K562 (cell line): Measurements from ENCODE around the gene PABPC1L. TPM values are rescaled to one million over a fixed set of nuclear protein-coding genes. Genes with fewer than 3 reads are reported as not detected.

Experiments
- BCLAF1 ChIP-seq, 2 experiments: fragments of 450-650 bp in 1 of 2; IDR thresholded peaks; 2 replicates each; pipeline ENCODE4 v1.6.1; 2011 to 2017; ENCODE audit warnings: low read depth in 2 of 2, antibody characterized with exemption in 1 of 2, borderline replicate concordance in 1 of 2, low read length in 1 of 2, mild to moderate bottlenecking in 1 of 2, mixed read lengths in 1 of 2; ENCODE audit not compliant: control insufficient read depth in 1 of 2
- CBFA2T3 ChIP-seq: fragments of 450-650 bp; IDR thresholded peaks from 2 replicates; pipeline ENCODE4 v1.6.1; 2017
- CTBP1 ChIP-seq: fragments of 450-650 bp; IDR thresholded peaks from 2 replicates; pipeline ENCODE4 v1.6.1; 2016; ENCODE audit warnings: borderline replicate concordance
- E2F3 ChIP-seq: fragments of 250-450 bp; sonication (Bioruptor Pico); IDR thresholded peaks from 2 replicates; pipeline ENCODE4 v1.4.0; 2020; ENCODE audit warnings: mild to moderate bottlenecking
- FOXA3 ChIP-seq, 2 experiments: fragments of 450-650 bp in 1 of 2; sonication (generic) in 1 of 2; formaldehyde crosslinking; IDR thresholded peaks in 1 of 2; conservative IDR thresholded peaks in 1 of 2; 2 replicates each; pipeline versions ENCODE4 v1.4.0 to v1.8.0; 2020 to 2022; ENCODE audit warnings: mild to moderate bottlenecking in 2 of 2, missing genetic modification reagents in 1 of 2
- IRF2 ChIP-seq: sonication (generic); formaldehyde crosslinking; IDR thresholded peaks from 2 replicates; pipeline ENCODE4 v1.8.1; 2022; ENCODE audit warnings: mild to moderate bottlenecking, missing genetic modification reagents
- RBFOX2 ChIP-seq: fragments of 200-400 bp; formaldehyde crosslinking; IDR thresholded peaks from 2 replicates; pipeline ENCODE4 v1.6.1; 2017; ENCODE audit warnings: low read depth, mild to moderate bottlenecking, low read length, moderate library complexity
- TEAD1 ChIP-seq, 2 experiments: fragments of 450-650 bp in 1 of 2; sonication (generic) in 1 of 2; formaldehyde crosslinking; IDR thresholded peaks; 2 replicates each; pipeline versions ENCODE4 v1.4.0 to v1.8.0; 2020 to 2022; ENCODE audit warnings: mild to moderate bottlenecking in 2 of 2, missing genetic modification reagents in 1 of 2
- THRA ChIP-seq: fragments of 450-650 bp; IDR thresholded peaks from 2 replicates; pipeline ENCODE4 v1.6.1; 2017; ENCODE audit warnings: mild to moderate bottlenecking, moderate library complexity
- ZNF311 ChIP-seq: fragments of 250-450 bp; sonication (Bioruptor Pico); IDR thresholded peaks from 2 replicates; pipeline ENCODE4 v1.4.0; 2020; ENCODE audit warnings: mild to moderate bottlenecking, moderate library complexity
- ZNF436 ChIP-seq: fragments of 250-450, 450-650 bp; sonication (Bioruptor Pico); formaldehyde crosslinking; IDR thresholded peaks from 2 replicates; pipeline ENCODE4 v1.7.0; 2020; ENCODE audit warnings: mild to moderate bottlenecking
- polyA plus RNA-seq, 8 experiments: library from polyadenylated mRNA; depleted of rRNA in 4 of 8; stranded (reverse) in 5 of 8; unstranded in 3 of 8; fragments of >200 nt; fragmentation: Nextera tagmentation in 2 of 8; fragmentation: Illumina TruSeq in 1 of 8; extraction: Ambion mirVana in 2 of 8; extraction: Trizol in 1 of 8; gene quantifications; 2 replicates each; pipeline versions ENCODE4 v1.2.1 to v1.2.3, GENCODE V29; 2011 to 2014; ENCODE audit warnings: inconsistent platforms in 1 of 8, missing spikeins in 1 of 8
- total RNA-seq, 7 experiments: library from RNA; depleted of rRNA in 6 of 7; stranded (reverse); fragments of >200 nt in 6 of 7; fragmentation: Illumina TruSeq in 2 of 7; extraction: Trizol in 2 of 7; gene quantifications; 2 replicates each; pipeline versions ENCODE4 v1.2.1 to v1.2.3, GENCODE V29; 2011 to 2021; ENCODE audit warnings: low replicate concordance in 1 of 7
- TF ChIP-seq, protein P1 (sequence below), 2 experiments: fragments of 450-650 bp in 1 of 2; sonication (generic) in 1 of 2; formaldehyde crosslinking in 1 of 2; IDR thresholded peaks; 2 replicates each; pipeline versions ENCODE4 v1.7.1 to v1.9.0; 2016 to 2022; ENCODE audit warnings: inconsistent platforms in 1 of 2, mild to moderate bottlenecking in 1 of 2, missing genetic modification reagents in 1 of 2

The PABPC1L gene
- total and polyA plus RNA-seq, 9 of the 15 experiments (the other 6 are each of a cell fraction or from before 2014, with no cell fraction given), result 6.0 to 90.3 (median 15.8) TPM

DNA sequence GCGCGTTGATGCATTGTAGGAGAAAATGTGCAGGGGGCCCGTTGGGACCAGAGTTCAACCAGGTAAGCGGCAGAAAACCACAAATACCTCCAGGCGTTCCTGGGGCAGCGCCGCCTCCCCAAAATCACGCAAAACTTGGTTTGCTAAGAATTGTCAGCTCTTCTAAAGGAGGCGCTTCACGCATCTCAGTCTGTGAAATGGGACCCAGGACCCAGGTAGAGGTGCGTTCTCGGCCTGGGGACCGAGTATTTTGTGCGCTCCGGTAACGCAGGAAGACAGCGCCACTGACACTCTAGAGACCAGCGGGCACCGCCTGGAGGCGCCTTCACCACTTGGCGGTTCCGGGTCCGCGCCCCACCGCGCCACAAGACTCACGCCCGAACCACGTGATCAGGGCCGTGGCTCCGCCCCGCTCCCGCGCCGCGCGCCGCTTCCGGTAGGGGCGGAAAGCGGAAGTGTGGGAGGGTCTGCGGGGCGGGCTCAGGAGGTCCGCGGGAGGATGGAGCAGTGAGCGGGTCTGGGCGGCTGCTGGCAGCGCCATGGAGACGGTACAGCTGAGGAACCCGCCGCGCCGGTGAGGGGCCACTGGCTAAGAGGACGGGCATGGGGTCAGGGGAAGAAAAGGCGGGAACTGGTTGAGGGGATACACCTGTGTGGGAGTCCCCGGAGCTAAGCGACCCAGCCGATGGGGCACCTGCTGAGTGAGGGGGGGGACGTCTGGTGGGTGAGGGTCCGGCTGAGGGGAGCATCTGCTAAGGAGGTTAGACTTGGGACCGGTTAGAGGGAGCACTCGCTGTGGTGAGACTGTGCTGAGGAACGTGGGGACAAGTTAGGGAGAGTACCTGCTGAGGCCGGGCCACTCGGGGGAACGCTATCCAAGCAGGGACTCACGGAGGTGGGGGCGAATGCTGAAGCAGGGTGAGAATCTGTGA is 56.4 kb downstream of the PABPC1L start, which contains the start of gene STK4 (continued):
- TF ChIP-seq, protein P1, sequence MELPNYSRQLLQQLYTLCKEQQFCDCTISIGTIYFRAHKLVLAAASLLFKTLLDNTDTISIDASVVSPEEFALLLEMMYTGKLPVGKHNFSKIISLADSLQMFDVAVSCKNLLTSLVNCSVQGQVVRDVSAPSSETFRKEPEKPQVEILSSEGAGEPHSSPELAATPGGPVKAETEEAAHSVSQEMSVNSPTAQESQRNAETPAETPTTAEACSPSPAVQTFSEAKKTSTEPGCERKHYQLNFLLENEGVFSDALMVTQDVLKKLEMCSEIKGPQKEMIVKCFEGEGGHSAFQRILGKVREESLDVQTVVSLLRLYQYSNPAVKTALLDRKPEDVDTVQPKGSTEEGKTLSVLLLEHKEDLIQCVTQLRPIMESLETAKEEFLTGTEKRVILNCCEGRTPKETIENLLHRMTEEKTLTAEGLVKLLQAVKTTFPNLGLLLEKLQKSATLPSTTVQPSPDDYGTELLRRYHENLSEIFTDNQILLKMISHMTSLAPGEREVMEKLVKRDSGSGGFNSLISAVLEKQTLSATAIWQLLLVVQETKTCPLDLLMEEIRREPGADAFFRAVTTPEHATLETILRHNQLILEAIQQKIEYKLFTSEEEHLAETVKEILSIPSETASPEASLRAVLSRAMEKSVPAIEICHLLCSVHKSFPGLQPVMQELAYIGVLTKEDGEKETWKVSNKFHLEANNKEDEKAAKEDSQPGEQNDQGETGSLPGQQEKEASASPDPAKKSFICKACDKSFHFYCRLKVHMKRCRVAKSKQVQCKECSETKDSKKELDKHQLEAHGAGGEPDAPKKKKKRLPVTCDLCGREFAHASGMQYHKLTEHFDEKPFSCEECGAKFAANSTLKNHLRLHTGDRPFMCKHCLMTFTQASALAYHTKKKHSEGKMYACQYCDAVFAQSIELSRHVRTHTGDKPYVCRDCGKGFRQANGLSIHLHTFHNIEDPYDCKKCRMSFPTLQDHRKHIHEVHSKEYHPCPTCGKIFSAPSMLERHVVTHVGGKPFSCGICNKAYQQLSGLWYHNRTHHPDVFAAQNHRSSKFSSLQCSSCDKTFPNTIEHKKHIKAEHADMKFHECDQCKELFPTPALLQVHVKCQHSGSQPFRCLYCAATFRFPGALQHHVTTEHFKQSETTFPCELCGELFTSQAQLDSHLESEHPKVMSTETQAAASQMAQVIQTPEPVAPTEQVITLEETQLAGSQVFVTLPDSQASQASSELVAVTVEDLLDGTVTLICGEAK (IDR thresholded peaks at IDR 0.05), result peak; percentile 93
- TF ChIP-seq, protein P1 (CRISPR knock-in tag; IDR thresholded peaks at IDR 0.05), result no peak
- TF ChIP-seq TEAD1 (CRISPR knock-in tag; IDR thresholded peaks at IDR 0.05), result peak; percentile 29 to 54; a peak in 1 of 4 replicates
- TF ChIP-seq BCLAF1 (IDR thresholded peaks at IDR 0.05; ENCODE audit: borderline replicate concordance in 1 of 2, control insufficient read depth in 1 of 2, low read depth in 2 of 2, low read length in 1 of 2), result no peak
- TF ChIP-seq CTBP1, result peak; percentile 93
- TF ChIP-seq RBFOX2, result peak; percentile 99
- no peak for TF ChIP-seq ZNF311 (CRISPR knock-in tag)
- no peak for TF ChIP-seq ZNF436 (CRISPR knock-in tag)
- TF ChIP-seq E2F3 (CRISPR knock-in tag), result peak; percentile 83
- no peak for TF ChIP-seq IRF2
- no peak for TF ChIP-seq THRA
- TF ChIP-seq FOXA3 (CRISPR knock-in tag; conservative IDR thresholded peaks at IDR 0.05 in 1 of 2, IDR thresholded peaks at IDR 0.05 in 1 of 2), result no peak
- 0 out of 2 replicates have a peak, but pooled peaks have one; percentile 10 for TF ChIP-seq CBFA2T3
